ENCODE results near the gene EIF3L.

The EIF3L gene

GRCh38 chr22:37804881-37805809 lies 44.1 kb upstream of the EIF3L start:
- peak overlapping the region; percentile 47 for H3K4me3 ChIP-seq (ENCODE audit: low read length)
- H3K27ac ChIP-seq (ENCODE audit: low read depth, low read length), result no peak overlapping the region
- H3K9me3 ChIP-seq (ENCODE audit: control insufficient read depth, insufficient read depth, low read length), result no peaks in the 10 kb centered on the region
- peak overlapping the region; percentile 35 for H3K4me2 ChIP-seq (ENCODE audit: low read length)
- H3K4me1 ChIP-seq (ENCODE audit: control insufficient read depth, low read length), result peaks cover 25% of the 10 kb centered on the region
- no peaks in the 10 kb centered on the region for H3K79me2 ChIP-seq (ENCODE audit: control insufficient read depth, low read length)
- TF ChIP-seq EZH2phosphoT487 (IDR thresholded peaks at IDR 0.05; ENCODE audit: borderline replicate concordance, low read length), result no peak; the same call in 1 of the 2 replicates
- TF ChIP-seq CTCF (IDR thresholded peaks at IDR 0.05; ENCODE audit: low read depth, low read length, poor library complexity, severe bottlenecking), result no peak
- no peaks in the 10 kb centered on the region for H3K9me2 ChIP-seq (replicated peaks; ENCODE audit: control insufficient read depth, low read length)
- H3K27me3 ChIP-seq (ENCODE audit: control insufficient read depth, low read length), result peaks cover 60% of the 10 kb centered on the region
- H4K20me1 ChIP-seq (ENCODE audit: control insufficient read depth, insufficient read depth, low read depth, low read length), result no peaks in the 10 kb centered on the region
- H3F3A ChIP-seq (ENCODE audit: control insufficient read depth, insufficient read depth), result peaks cover 2% of the 10 kb centered on the region; the same call in 1 of the 2 replicates
- H3K36me3 ChIP-seq (ENCODE audit: control insufficient read depth, low read length), result no peaks in the 10 kb centered on the region

GRCh38 chr22:37805810-37806277 lies 43.4 kb upstream of the EIF3L start:
- no peaks in the 10 kb centered on the region for H4K20me1 ChIP-seq (ENCODE audit: control insufficient read depth, insufficient read depth, low read depth, low read length)
- H3K4me2 ChIP-seq (ENCODE audit: low read length), result no peak overlapping the region; the same call in 1 of the 2 replicates
- peaks cover 25% of the 10 kb centered on the region for H3K4me1 ChIP-seq (ENCODE audit: control insufficient read depth, low read length)
- H3K9me3 ChIP-seq (ENCODE audit: control insufficient read depth, insufficient read depth, low read length), result no peaks in the 10 kb centered on the region
- no peaks in the 10 kb centered on the region for H3K9me2 ChIP-seq (replicated peaks; ENCODE audit: control insufficient read depth, low read length)
- TF ChIP-seq EZH2phosphoT487 (IDR thresholded peaks at IDR 0.05; ENCODE audit: borderline replicate concordance, low read length), result no peak
- no peak for TF ChIP-seq CTCF (IDR thresholded peaks at IDR 0.05; ENCODE audit: low read depth, low read length, poor library complexity, severe bottlenecking)
- H3K4me3 ChIP-seq (ENCODE audit: low read length), result no peak overlapping the region
- H3K27ac ChIP-seq (ENCODE audit: low read depth, low read length), result no peak overlapping the region
- H3K27me3 ChIP-seq (ENCODE audit: control insufficient read depth, low read length), result peaks cover 60% of the 10 kb centered on the region
- peaks cover 2% of the 10 kb centered on the region; the same call in 1 of the 2 replicates for H3F3A ChIP-seq (ENCODE audit: control insufficient read depth, insufficient read depth)
- H3K79me2 ChIP-seq (ENCODE audit: control insufficient read depth, low read length), result no peaks in the 10 kb centered on the region
- no peaks in the 10 kb centered on the region for H3K36me3 ChIP-seq (ENCODE audit: control insufficient read depth, low read length)

GRCh38 chr22:37806409-37807333 lies 42.5 kb upstream of the EIF3L start:
- no peaks in the 10 kb centered on the region for H3K36me3 ChIP-seq (ENCODE audit: control insufficient read depth, low read length)
- H3K9me3 ChIP-seq (ENCODE audit: control insufficient read depth, insufficient read depth, low read length), result no peaks in the 10 kb centered on the region
- peak overlapping the region; percentile 83 for H3K4me2 ChIP-seq (ENCODE audit: low read length)
- H3K79me2 ChIP-seq (ENCODE audit: control insufficient read depth, low read length), result no peaks in the 10 kb centered on the region
- H3K4me3 ChIP-seq (ENCODE audit: low read length), result peak overlapping the region; percentile 84
- H3F3A ChIP-seq (ENCODE audit: control insufficient read depth, insufficient read depth), result peaks cover 2% of the 10 kb centered on the region; the same call in 1 of the 2 replicates
- no peaks in the 10 kb centered on the region for H4K20me1 ChIP-seq (ENCODE audit: control insufficient read depth, insufficient read depth, low read depth, low read length)
- peaks cover 25% of the 10 kb centered on the region for H3K4me1 ChIP-seq (ENCODE audit: control insufficient read depth, low read length)
- H3K27ac ChIP-seq (ENCODE audit: low read depth, low read length), result no peak overlapping the region
- H3K27me3 ChIP-seq (ENCODE audit: control insufficient read depth, low read length), result peaks cover 57% of the 10 kb centered on the region
- no peaks in the 10 kb centered on the region for H3K9me2 ChIP-seq (replicated peaks; ENCODE audit: control insufficient read depth, low read length)
- TF ChIP-seq EZH2phosphoT487 (IDR thresholded peaks at IDR 0.05; ENCODE audit: borderline replicate concordance, low read length) (peak; percentile 82; the same call in 1 of the 2 replicates), CTCF (IDR thresholded peaks at IDR 0.05; ENCODE audit: low read depth, low read length, poor library complexity, severe bottlenecking) (no peak)
